HEK293 (cell line): Measurements from ENCODE around the gene TCOF1.

Experiments used
- CTCF ChIA-PET: fragments of 350-600 bp; formaldehyde crosslinking; extraction: SDS; loops from one replicate; lab custom pipeline; 2021; ENCODE audit warnings: antibody characterized with exemption; lab: Yijun Ruan, JAX
- POLR2A ChIA-PET: fragments of 300-600 bp; formaldehyde crosslinking; extraction: SDS; loops from one replicate; lab custom pipeline; 2020; ENCODE audit warnings: antibody characterized with exemption, inconsistent platforms; lab: Yijun Ruan, JAX
- H3K27ac ChIP-seq: fragments of 200-500 bp; sonication (Bioruptor generic); 2 replicates; pipeline ENCODE4 v1.5.1; 2014; ENCODE audit warnings: low read depth, low read length, control low read depth, inconsistent platforms; ENCODE audit errors: extremely low read depth
- H3K36me3 ChIP-seq, 2 experiments: fragments of 200-500 bp in 1 of 2; sonication (Bioruptor generic) in 1 of 2; 1 replicate in 1 of 2; 2 replicates in 1 of 2; pipeline ENCODE4 v1.5.1; 2014 to 2017; ENCODE audit warnings: inconsistent platforms in 2 of 2, low read length in 2 of 2; ENCODE audit not compliant: control insufficient read depth in 2 of 2, insufficient read depth in 1 of 2
- H3K4me1 ChIP-seq: fragments of 200-500 bp; sonication (Bioruptor generic); 2 replicates; pipeline ENCODE4 v1.5.1; 2014; ENCODE audit warnings: mild to moderate bottlenecking, low read length, inconsistent platforms; ENCODE audit not compliant: control insufficient read depth, insufficient read depth
- H3K4me3 ChIP-seq: 2 replicates; pipeline ENCODE4 v1.5.1; 2011; ENCODE audit warnings: low read depth, mild to moderate bottlenecking, control low read depth, low read length, moderate library complexity
- H3K9me3 ChIP-seq: fragments of 200-500 bp; sonication (Bioruptor generic); 2 replicates; pipeline ENCODE4 v1.5.1; 2014; ENCODE audit warnings: low read depth, low read length, inconsistent platforms; ENCODE audit not compliant: control insufficient read depth, insufficient read depth
- ATF2 ChIP-seq: fragments of 450-650 bp; formaldehyde crosslinking; IDR thresholded peaks from 2 replicates; pipeline ENCODE4 v1.5.1; 2016; ENCODE audit warnings: missing biosample characterization, missing genetic modification characterization, low read depth
- CTCF ChIP-seq: fragments of 450-650 bp; formaldehyde crosslinking; IDR thresholded peaks from 2 replicates; pipeline ENCODE4 v1.5.1; 2016; ENCODE audit warnings: missing biosample characterization, missing genetic modification characterization
- EGR2 ChIP-seq: fragments of 450-650 bp; formaldehyde crosslinking; IDR thresholded peaks from 2 replicates; pipeline ENCODE4 v1.5.1; 2016; ENCODE audit warnings: low read depth, missing biosample characterization, missing genetic modification characterization
- GFI1B ChIP-seq: fragments of 450-650 bp; formaldehyde crosslinking; IDR thresholded peaks from 2 replicates; pipeline ENCODE4 v1.5.1; 2016; ENCODE audit warnings: missing biosample characterization, missing genetic modification characterization
- GLI2 ChIP-seq: fragments of 450-650 bp; formaldehyde crosslinking; IDR thresholded peaks from 2 replicates; pipeline ENCODE4; 2017; ENCODE audit warnings: missing biosample characterization, missing genetic modification characterization, low read depth, borderline replicate concordance
- KLF8 ChIP-seq: fragments of 450-650 bp; formaldehyde crosslinking; IDR thresholded peaks from 2 replicates; pipeline ENCODE4 v1.5.1; 2016; ENCODE audit warnings: missing biosample characterization, missing genetic modification characterization
- REPIN1 ChIP-seq: fragments of 450-650 bp; formaldehyde crosslinking; IDR thresholded peaks from 2 replicates; pipeline ENCODE4 v1.5.1; 2017; ENCODE audit warnings: missing biosample characterization, missing genetic modification characterization, low read depth
- ZBTB17 ChIP-seq: fragments of 450-650 bp; formaldehyde crosslinking; IDR thresholded peaks from 2 replicates; pipeline ENCODE4 v1.5.1; 2016; ENCODE audit warnings: missing biosample characterization, missing genetic modification characterization
- ZBTB20 ChIP-seq: fragments of 450-650 bp; formaldehyde crosslinking; IDR thresholded peaks from 2 replicates; pipeline ENCODE4 v1.5.1; 2016; ENCODE audit warnings: missing biosample characterization, missing genetic modification characterization
- ZBTB21 ChIP-seq: fragments of 450-650 bp; formaldehyde crosslinking; IDR thresholded peaks from 2 replicates; pipeline ENCODE4 v1.5.1; 2017; ENCODE audit warnings: missing biosample characterization, missing genetic modification characterization
- ZIC2 ChIP-seq: fragments of 450-650 bp; formaldehyde crosslinking; IDR thresholded peaks from 2 replicates; pipeline ENCODE4 v1.5.1; 2016; ENCODE audit warnings: missing biosample characterization, missing genetic modification characterization
- ZNF138 ChIP-seq: fragments of 450-650 bp; formaldehyde crosslinking; IDR thresholded peaks from 2 replicates; pipeline ENCODE4 v1.5.1; 2016; ENCODE audit warnings: missing biosample characterization, missing genetic modification characterization, borderline replicate concordance
- ZNF2 ChIP-seq: fragments of 450-650 bp; formaldehyde crosslinking; IDR thresholded peaks from 2 replicates; pipeline ENCODE4 v1.5.1; 2016; ENCODE audit warnings: missing biosample characterization, missing genetic modification characterization
- ZNF266 ChIP-seq: fragments of 450-650 bp; formaldehyde crosslinking; IDR thresholded peaks from 2 replicates; pipeline ENCODE4 v1.5.1; 2016; ENCODE audit warnings: missing biosample characterization, missing genetic modification characterization, low read depth
- ZNF362 ChIP-seq: fragments of 450-650 bp; formaldehyde crosslinking; IDR thresholded peaks from 2 replicates; pipeline ENCODE4 v1.5.1; 2016; ENCODE audit warnings: missing biosample characterization, missing genetic modification characterization
- ZNF37A ChIP-seq: fragments of 450-650 bp; IDR thresholded peaks from 2 replicates; pipeline ENCODE4 v1.5.1; 2018; ENCODE audit warnings: missing biosample characterization, missing genetic modification characterization
- ZNF510 ChIP-seq: fragments of 450-650 bp; formaldehyde crosslinking; IDR thresholded peaks from 2 replicates; pipeline ENCODE4 v1.5.1; 2018; ENCODE audit warnings: mild to moderate bottlenecking, missing genetic modification characterization, missing biosample characterization; ENCODE audit not compliant: insufficient replicate concordance
- ZNF585B ChIP-seq: fragments of 450-650 bp; formaldehyde crosslinking; IDR thresholded peaks from 2 replicates; pipeline ENCODE4 v1.5.1; 2016; ENCODE audit warnings: missing biosample characterization, missing genetic modification characterization
- ZNF629 ChIP-seq: fragments of 450-650 bp; formaldehyde crosslinking; IDR thresholded peaks from 2 replicates; pipeline ENCODE4 v1.5.1; 2017; ENCODE audit warnings: missing biosample characterization, missing genetic modification characterization
- ZNF658 ChIP-seq: fragments of 450-650 bp; formaldehyde crosslinking; IDR thresholded peaks from 2 replicates; pipeline ENCODE4; 2016; ENCODE audit warnings: missing biosample characterization, missing genetic modification characterization
- ZNF768 ChIP-seq: fragments of 450-650 bp; formaldehyde crosslinking; IDR thresholded peaks from 2 replicates; pipeline ENCODE4 v1.5.1; 2018; ENCODE audit warnings: missing biosample characterization, mild to moderate bottlenecking, missing genetic modification characterization
- TF ChIP-seq, protein P1 (sequence below): fragments of 450-650 bp; formaldehyde crosslinking; IDR thresholded peaks from 2 replicates; pipeline ENCODE4 v1.5.1; 2017; ENCODE audit warnings: missing biosample characterization, missing genetic modification characterization
- TF ChIP-seq, protein P2 (sequence below): fragments of 450-650 bp; formaldehyde crosslinking; IDR thresholded peaks from 2 replicates; pipeline ENCODE4 v1.5.1; 2016; ENCODE audit warnings: missing biosample characterization, missing genetic modification characterization

Gene TCOF1

GRCh38 chr5:150431574-150431973, 74.1 kb downstream of the TCOF1 start:
- H3K36me3 ChIP-seq: no peaks in the 10 kb centered on the region

DNA sequence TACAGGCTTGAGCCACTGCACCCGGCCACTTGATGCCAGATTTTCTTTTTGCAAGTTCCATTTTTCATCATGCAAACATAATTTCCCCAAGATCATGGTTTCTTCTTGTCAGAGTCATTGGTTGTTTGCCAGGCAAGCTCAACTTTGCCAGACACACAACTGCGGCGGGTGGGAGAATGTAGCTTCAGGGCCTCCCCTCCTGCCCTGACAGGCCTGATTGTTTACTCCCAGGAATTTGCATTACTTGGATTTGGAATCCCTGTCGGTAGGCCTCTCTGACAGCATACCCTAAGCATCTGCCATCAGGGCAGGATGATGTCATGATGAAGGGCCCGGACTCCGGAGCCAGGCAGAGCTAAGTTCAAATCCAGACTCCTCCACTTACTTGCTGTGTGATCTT, 77.0 kb downstream of the TCOF1 start:
- CTCF ChIA-PET: interaction anchor here (0.7 to 1.9 kb wide), 5 partner anchors 9 to 605 kb away, joined by 3 to 7 read pairs (median 3); no protein-coding TSS in a partner anchor
- TF ChIP-seq ZBTB21 (tag by site-specific recombination) (0 out of 2 replicates have a peak, but pooled peaks have one; percentile 37), GFI1B (tag by site-specific recombination) (no peak), ZNF658 (tag by site-specific recombination) (no peak), ZIC2 (tag by site-specific recombination) (no peak), ZNF37A (no peak), REPIN1 (tag by site-specific recombination) (no peak), EGR2 (tag by site-specific recombination) (no peak), ZNF266 (no peak), ATF2 (tag by site-specific recombination) (peak; percentile 52; the same call in 1 of the 2 replicates), ZNF629 (tag by site-specific recombination) (peak; percentile 41; the same call in 1 of the 2 replicates)
- H3K27ac ChIP-seq: no peak overlapping the region

More at GRCh38 chr5:150431574-150431973, 74.1 kb downstream of the TCOF1 start:
- no peak overlapping the region for H3K4me3 ChIP-seq
- ChIA-PET CTCF (no interaction called here), POLR2A (no interaction called here)
- H3K9me3 ChIP-seq: no peaks in the 10 kb centered on the region
- no peaks in the 10 kb centered on the region for H3K4me1 ChIP-seq
- TF ChIP-seq, protein P1, sequence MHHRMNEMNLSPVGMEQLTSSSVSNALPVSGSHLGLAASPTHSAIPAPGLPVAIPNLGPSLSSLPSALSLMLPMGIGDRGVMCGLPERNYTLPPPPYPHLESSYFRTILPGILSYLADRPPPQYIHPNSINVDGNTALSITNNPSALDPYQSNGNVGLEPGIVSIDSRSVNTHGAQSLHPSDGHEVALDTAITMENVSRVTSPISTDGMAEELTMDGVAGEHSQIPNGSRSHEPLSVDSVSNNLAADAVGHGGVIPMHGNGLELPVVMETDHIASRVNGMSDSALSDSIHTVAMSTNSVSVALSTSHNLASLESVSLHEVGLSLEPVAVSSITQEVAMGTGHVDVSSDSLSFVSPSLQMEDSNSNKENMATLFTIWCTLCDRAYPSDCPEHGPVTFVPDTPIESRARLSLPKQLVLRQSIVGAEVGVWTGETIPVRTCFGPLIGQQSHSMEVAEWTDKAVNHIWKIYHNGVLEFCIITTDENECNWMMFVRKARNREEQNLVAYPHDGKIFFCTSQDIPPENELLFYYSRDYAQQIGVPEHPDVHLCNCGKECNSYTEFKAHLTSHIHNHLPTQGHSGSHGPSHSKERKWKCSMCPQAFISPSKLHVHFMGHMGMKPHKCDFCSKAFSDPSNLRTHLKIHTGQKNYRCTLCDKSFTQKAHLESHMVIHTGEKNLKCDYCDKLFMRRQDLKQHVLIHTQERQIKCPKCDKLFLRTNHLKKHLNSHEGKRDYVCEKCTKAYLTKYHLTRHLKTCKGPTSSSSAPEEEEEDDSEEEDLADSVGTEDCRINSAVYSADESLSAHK (tag by site-specific recombination): peak; percentile 39; the same call in 1 of the 2 replicates
- TF ChIP-seq ZBTB17 (tag by site-specific recombination) (0 out of 2 replicates have a peak, but pooled peaks have one; percentile 14), ZBTB20 (tag by site-specific recombination) (no peak), ZNF510 (tag by site-specific recombination) (no peak), ZNF585B (tag by site-specific recombination) (peak; percentile 56), ZNF138 (tag by site-specific recombination) (no peak)
- H3K27ac ChIP-seq: no peak overlapping the region

DNA sequence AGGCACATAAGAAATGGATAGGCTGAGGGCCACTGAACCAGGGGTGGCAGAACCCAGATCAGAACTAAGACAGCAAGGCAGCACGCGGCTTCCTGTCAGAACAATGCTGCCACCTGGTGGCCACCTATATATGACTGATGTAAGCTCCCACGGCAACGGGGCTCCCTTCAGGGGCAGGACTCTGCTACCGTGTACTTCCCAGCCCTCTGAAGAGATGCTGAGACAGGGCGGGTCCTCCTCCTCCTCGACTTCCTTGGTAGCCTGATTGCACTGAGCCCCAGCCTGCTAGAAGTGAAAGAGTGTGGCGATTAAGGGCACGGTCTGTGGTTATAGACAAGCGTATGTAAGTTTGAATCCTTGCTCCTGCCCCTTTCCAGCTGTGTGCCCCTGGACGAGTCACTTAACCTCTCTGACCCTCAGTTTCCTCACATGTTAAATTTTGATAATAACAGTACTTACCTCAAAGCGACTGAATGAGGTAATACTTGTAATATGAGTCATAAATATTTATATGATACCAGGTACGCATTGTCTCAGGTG, 78.7 kb downstream of the TCOF1 start:
- no peaks in the 10 kb centered on the region for H3K36me3 ChIP-seq
- POLR2A ChIA-PET: interaction anchor here (0.7 to 1.2 kb wide), 3 partner anchors 10 to 476 kb away, joined by 3 to 6 read pairs (median 3); partner anchors contain the start of gene RPS14
- CTCF ChIA-PET: interaction anchor here (0.6 to 2.4 kb wide), 19 partner anchors 14 to 523 kb away, joined by 3 to 7 read pairs (median 3); partner anchors contain the start of gene TCOF1
- peaks cover 2% of the 10 kb centered on the region; the same call in 1 of the 2 replicates for H3K4me1 ChIP-seq
- no peak overlapping the region for H3K27ac ChIP-seq
- H3K4me3 ChIP-seq: no peak overlapping the region
- H3K9me3 ChIP-seq: no peaks in the 10 kb centered on the region
- TF ChIP-seq, protein P2, sequence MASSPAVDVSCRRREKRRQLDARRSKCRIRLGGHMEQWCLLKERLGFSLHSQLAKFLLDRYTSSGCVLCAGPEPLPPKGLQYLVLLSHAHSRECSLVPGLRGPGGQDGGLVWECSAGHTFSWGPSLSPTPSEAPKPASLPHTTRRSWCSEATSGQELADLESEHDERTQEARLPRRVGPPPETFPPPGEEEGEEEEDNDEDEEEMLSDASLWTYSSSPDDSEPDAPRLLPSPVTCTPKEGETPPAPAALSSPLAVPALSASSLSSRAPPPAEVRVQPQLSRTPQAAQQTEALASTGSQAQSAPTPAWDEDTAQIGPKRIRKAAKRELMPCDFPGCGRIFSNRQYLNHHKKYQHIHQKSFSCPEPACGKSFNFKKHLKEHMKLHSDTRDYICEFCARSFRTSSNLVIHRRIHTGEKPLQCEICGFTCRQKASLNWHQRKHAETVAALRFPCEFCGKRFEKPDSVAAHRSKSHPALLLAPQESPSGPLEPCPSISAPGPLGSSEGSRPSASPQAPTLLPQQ (tag by site-specific recombination): 0 out of 2 replicates have a peak, but pooled peaks have one; percentile 18
- TF ChIP-seq CTCF (tag by site-specific recombination) (peak; percentile 91), KLF8 (tag by site-specific recombination) (no peak), ZNF2 (tag by site-specific recombination) (peak; percentile 72; the same call in 1 of the 2 replicates), ZBTB17 (tag by site-specific recombination) (peak; percentile 74), GLI2 (no peak), ZNF362 (tag by site-specific recombination) (no peak), ZNF768 (tag by site-specific recombination) (peak; percentile 92; the same call in 1 of the 2 replicates)

More for the DNA sequence above, 77.0 kb downstream of the TCOF1 start:
- POLR2A ChIA-PET: interaction anchor here (0.8 kb wide), 1 partner anchor 25 kb away, joined by 3 read pairs; no protein-coding TSS in a partner anchor
- Histone ChIP-seq H3K4me3 (no peak overlapping the region), H3K9me3 (no peaks in the 10 kb centered on the region), H3K4me1 (no peaks in the 10 kb centered on the region), H3K36me3 (no peaks in the 10 kb centered on the region)
